Lung (tissue), 12 donors: ENCODE measurements around the gene ZNF415. TPM values are rescaled to one million over a fixed set of nuclear protein-coding genes. Genes with fewer than 3 reads are reported as not detected.

Experiments used
- ATAC-seq: fragments of 200-7000 bp; cut with Tn5 transposase; one replicate; pipeline ENCODE4 v1.9.1; 2020; ENCODE audit warnings: moderate number of reproducible peaks; ENCODE audit not compliant: insufficient read depth, low FRiP score
- DNase-seq, 3 donors: peaks; one replicate each; pipeline ENCODE4 v3.0.0-alpha.2; 2013 to 2017
- H3K27ac ChIP-seq, 2 donors: one replicate each; pipeline ENCODE4 v1.5.1; 2013; ENCODE audit warnings: mild to moderate bottlenecking in 2 of 2, moderate library complexity in 2 of 2, control low read depth in 1 of 2, inconsistent platforms in 1 of 2, low read depth in 1 of 2, low read length in 1 of 2
- H3K27me3 ChIP-seq, 3 donors: one replicate each; pipeline ENCODE4 v1.5.1; 2013; ENCODE audit warnings: low read length in 2 of 3; ENCODE audit not compliant: control insufficient read depth in 3 of 3, insufficient read depth in 3 of 3
- H3K36me3 ChIP-seq, 4 donors: one replicate each; pipeline ENCODE4 v1.5.1; 2013; ENCODE audit warnings: low read length in 4 of 4, mild to moderate bottlenecking in 1 of 4, moderate library complexity in 1 of 4; ENCODE audit not compliant: control insufficient read depth in 4 of 4, insufficient read depth in 4 of 4
- H3K4me1 ChIP-seq, 5 donors: one replicate each; pipeline ENCODE4 v1.5.1; 2013; ENCODE audit warnings: low read length in 5 of 5, mild to moderate bottlenecking in 2 of 5, moderate library complexity in 1 of 5; ENCODE audit not compliant: control insufficient read depth in 5 of 5, insufficient read depth in 5 of 5
- H3K4me3 ChIP-seq: one replicate; pipeline ENCODE4 v1.5.1; 2013; ENCODE audit warnings: mild to moderate bottlenecking, control low read depth, moderate library complexity
- H3K9ac ChIP-seq, 2 donors: one replicate each; pipeline ENCODE4 v1.5.1; 2013; ENCODE audit warnings: low read length in 2 of 2, control low read depth in 1 of 2; ENCODE audit not compliant: insufficient read depth in 1 of 2
- H3K9me3 ChIP-seq, 4 donors: one replicate each; pipeline ENCODE4 v1.5.1; 2013; ENCODE audit warnings: low read length in 3 of 4, mild to moderate bottlenecking in 1 of 4, moderate library complexity in 1 of 4; ENCODE audit not compliant: control insufficient read depth in 4 of 4, insufficient read depth in 3 of 4
- whole genome bisulfite sequencing, 2 donors: extraction: QIAGEN DNeasy Blood & Tissue Kit; methylation state at CpG; one replicate each; pipeline ENCODE4 v1.1.7; 2013; 5-methylcytosine and 5-hydroxymethylcytosine counted together
- polyA plus RNA-seq, 2 donors: library from polyadenylated mRNA; stranded (reverse); fragments of 200-250 nt; gene quantifications; one replicate each; pipeline ENCODE4 v1.2.1, GENCODE V29; 2013
- total RNA-seq, 2 donors: library from RNA; depleted of rRNA in 1 of 2; stranded (reverse); fragments of >200 nt in 1 of 2; gene quantifications; one replicate each; pipeline ENCODE4 v1.2.1, GENCODE V29; 2014 to 2021
- TF ChIP-seq, protein P1 (sequence below): IDR thresholded peaks from 2 replicates; pipeline ENCODE4 v1.5.1; 2012; ENCODE audit warnings: mild to moderate bottlenecking; ENCODE audit errors: control extremely low read depth, extremely low read depth
- donor health status: control.
- donor health status: control.
- donor health status: Bipolar disorder and iron deficiency.
- donor health status: healthy.
- donor health status: DM: yes; HTN: yes; CAD: no.

ZNF415 gene
- total and polyA plus RNA-seq, 4 donors: 3.1 to 16.6 (median 3.9) TPM

- Histone ChIP-seq H3K9me3 (peaks cover 0 to 11% (median 3%) of the 10 kb centered on the region in 4 donors), H3K4me1 (no peaks in the 10 kb centered on the region), H3K9ac (no peak overlapping the region), H3K4me3 (no peak overlapping the region), H3K36me3 (peaks cover 0 to 4% (median under 1%) of the 10 kb centered on the region in 4 donors), H3K27me3 (no peaks in the 10 kb centered on the region), H3K27ac (no peak overlapping the region)
- 63 to 67% methylated on average over 4 of the region's 4 CpGs for WGBS, 2 donors
- DNase-seq (peak in 2 of 3 donors; percentile 47 to 61), ATAC-seq (no peak)
- TF ChIP-seq, protein P1, sequence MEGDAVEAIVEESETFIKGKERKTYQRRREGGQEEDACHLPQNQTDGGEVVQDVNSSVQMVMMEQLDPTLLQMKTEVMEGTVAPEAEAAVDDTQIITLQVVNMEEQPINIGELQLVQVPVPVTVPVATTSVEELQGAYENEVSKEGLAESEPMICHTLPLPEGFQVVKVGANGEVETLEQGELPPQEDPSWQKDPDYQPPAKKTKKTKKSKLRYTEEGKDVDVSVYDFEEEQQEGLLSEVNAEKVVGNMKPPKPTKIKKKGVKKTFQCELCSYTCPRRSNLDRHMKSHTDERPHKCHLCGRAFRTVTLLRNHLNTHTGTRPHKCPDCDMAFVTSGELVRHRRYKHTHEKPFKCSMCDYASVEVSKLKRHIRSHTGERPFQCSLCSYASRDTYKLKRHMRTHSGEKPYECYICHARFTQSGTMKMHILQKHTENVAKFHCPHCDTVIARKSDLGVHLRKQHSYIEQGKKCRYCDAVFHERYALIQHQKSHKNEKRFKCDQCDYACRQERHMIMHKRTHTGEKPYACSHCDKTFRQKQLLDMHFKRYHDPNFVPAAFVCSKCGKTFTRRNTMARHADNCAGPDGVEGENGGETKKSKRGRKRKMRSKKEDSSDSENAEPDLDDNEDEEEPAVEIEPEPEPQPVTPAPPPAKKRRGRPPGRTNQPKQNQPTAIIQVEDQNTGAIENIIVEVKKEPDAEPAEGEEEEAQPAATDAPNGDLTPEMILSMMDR: no peak
Observed at GRCh38 chr19:53172889-53173288, 40.2 kb upstream of the ZNF415 start.

DNA sequence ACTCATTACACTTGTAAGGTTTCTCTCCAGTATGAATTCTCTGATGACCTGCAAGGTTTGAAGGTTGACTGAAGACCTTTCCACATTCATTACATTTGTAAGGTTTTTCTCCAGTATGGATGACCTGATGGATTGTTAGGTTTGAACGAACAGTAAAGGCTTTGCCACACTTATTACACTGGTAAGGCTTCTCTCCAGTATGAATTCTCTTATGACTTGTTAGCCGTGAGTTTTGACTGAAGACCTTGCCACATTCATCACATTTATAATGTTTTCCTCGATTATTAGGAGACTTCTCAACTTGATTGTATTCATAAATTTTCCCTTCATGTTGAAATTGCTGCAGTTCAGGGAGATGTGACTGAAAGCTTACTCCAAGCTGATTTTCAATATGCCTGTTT is 33.0 kb upstream of the ZNF415 start:
- H3K9me3 ChIP-seq: peaks cover 8 to 24% (median 15%) of the 10 kb centered on the region in 4 donors
- H3K27ac ChIP-seq: no peak overlapping the region
- H3K36me3 ChIP-seq: peaks cover 1 to 14% (median 13%) of the 10 kb centered on the region in 4 donors
- ATAC-seq (no peak), DNase-seq (no peak)
- no peak overlapping the region for H3K4me3 ChIP-seq
- no peaks in the 10 kb centered on the region for H3K4me1 ChIP-seq
- no peaks in the 10 kb centered on the region for H3K27me3 ChIP-seq
- TF ChIP-seq, protein P1: no peak
- 91 to 93% methylated on average over 3 of the region's 3 CpGs for WGBS, 2 donors
- no peak overlapping the region for H3K9ac ChIP-seq

DNA sequence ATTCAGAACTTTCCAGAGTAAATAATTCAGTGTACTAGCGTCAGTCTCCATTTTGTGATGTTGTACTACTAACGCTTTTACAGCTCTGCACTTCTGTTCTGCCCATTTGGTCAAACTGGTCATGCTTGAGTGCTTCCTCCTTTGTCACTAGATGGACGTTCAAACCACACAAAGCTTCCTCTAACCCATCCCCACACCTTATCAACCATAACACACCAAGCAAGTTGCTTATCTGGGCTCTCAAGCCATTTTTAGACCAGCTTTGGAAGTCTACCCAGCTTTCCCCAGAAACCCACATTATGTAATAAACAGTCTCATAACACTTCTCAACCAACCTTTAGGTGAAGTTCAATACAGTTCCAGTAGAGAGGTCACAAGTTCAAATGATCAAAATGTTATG is 28.4 kb upstream of the ZNF415 start:
- Histone ChIP-seq H3K36me3 (peaks cover 1 to 14% (median 13%) of the 10 kb centered on the region in 4 donors), H3K4me1 (peaks cover 0 to 13% (median 0%) of the 10 kb centered on the region in 5 donors), H3K9me3 (peaks cover 8 to 16% (median 13%) of the 10 kb centered on the region in 4 donors), H3K9ac (no peak overlapping the region), H3K27me3 (no peaks in the 10 kb centered on the region), H3K4me3 (no peak overlapping the region), H3K27ac (no peak overlapping the region)
- no peak for DNase-seq
- 76% methylated on average over 3 of the region's 3 CpGs for WGBS, 2 donors
- TF ChIP-seq, protein P1: no peak
- ATAC-seq: no peak

- peaks cover 2 to 7% (median 6%) of the 10 kb centered on the region in 4 donors for H3K36me3 ChIP-seq
- peaks cover 0 to 13% (median 0%) of the 10 kb centered on the region in 5 donors for H3K4me1 ChIP-seq
- H3K27me3 ChIP-seq: no peaks in the 10 kb centered on the region
- H3K9me3 ChIP-seq: peaks cover 5 to 15% (median 12%) of the 10 kb centered on the region in 4 donors
- H3K9ac ChIP-seq: no peak overlapping the region
- WGBS, 2 donors: 94 to 97% methylated on average over 3 of the region's 3 CpGs
- H3K4me3 ChIP-seq: no peak overlapping the region
- no peak overlapping the region for H3K27ac ChIP-seq
- no peak for ATAC-seq
- TF ChIP-seq, protein P1: no peak
- no peak for DNase-seq
Observed at GRCh38 chr19:53160350-53160749, 27.6 kb upstream of the ZNF415 start.
